Measurements from ENCODE around the gene TMEM53.
"Not testable (repeated sequence)": the region's sequence is repeated elsewhere in the genome, so short reads cannot be mapped to it uniquely, and the experiment has no call there.

Gene TMEM53

GRCh38 chr1:44674113-44675000 is at the start of gene TMEM53, which contains the start of gene ARMH1:
TMEM53 (minus strand) TSS chr1:44674481; CDS start chr1:44674391, 90 bp downstream.
ARMH1 (plus strand) TSS chr1:44674714; CDS start chr1:44689698, 14,984 bp downstream.
- peak; percentile 99 for DNase-seq

GRCh38 chr1:44723496-44724295 is 49.4 kb upstream of the TMEM53 start:
- no peak for DNase-seq

GRCh38 chr1:44723064-44723463 is 48.8 kb upstream of the TMEM53 start:
- DNase-seq = no peak

- DNase-seq = peak; percentile 92
Observed at GRCh38 chr1:44721485-44722361, 47.4 kb upstream of the TMEM53 start.

GRCh38 chr1:44720281-44720680 is 46.0 kb upstream of the TMEM53 start:
- DNase-seq = no peak

GRCh38 chr1:44719318-44719717 is 45.0 kb upstream of the TMEM53 start:
- DNase-seq = no peak

- DNase-seq = no peak
Observed at GRCh38 chr1:44718091-44718490, 43.8 kb upstream of the TMEM53 start.

- no peak for DNase-seq
Observed at GRCh38 chr1:44717653-44718052, 43.4 kb upstream of the TMEM53 start.

- no peak for DNase-seq
Observed at GRCh38 chr1:44717156-44717555, 42.9 kb upstream of the TMEM53 start.

GRCh38 chr1:44714944-44715571 is 40.8 kb upstream of the TMEM53 start:
- peak; percentile 65 for DNase-seq

- DNase-seq = no peak
Observed at GRCh38 chr1:44714532-44714931, 40.3 kb upstream of the TMEM53 start.

GRCh38 chr1:44713321-44713781 is 39.1 kb upstream of the TMEM53 start:
- no peak for DNase-seq

GRCh38 chr1:44707959-44708831 is 33.9 kb upstream of the TMEM53 start:
- peak; percentile 33 for DNase-seq

- peak; percentile 93 for DNase-seq
Observed at GRCh38 chr1:44707112-44707881, 33.0 kb upstream of the TMEM53 start.

- DNase-seq = no peak
Observed at GRCh38 chr1:44705938-44706337, 31.7 kb upstream of the TMEM53 start.

GRCh38 chr1:44705470-44705869 is 31.2 kb upstream of the TMEM53 start:
- DNase-seq = no peak

- DNase-seq = no peak
Observed at GRCh38 chr1:44701141-44701573, 26.9 kb upstream of the TMEM53 start.

GRCh38 chr1:44700573-44700972 is 26.3 kb upstream of the TMEM53 start:
- DNase-seq = no peak

GRCh38 chr1:44699375-44699774 is 25.1 kb upstream of the TMEM53 start:
- DNase-seq = not testable (repeated sequence)

GRCh38 chr1:44698138-44698537 is 23.9 kb upstream of the TMEM53 start:
- DNase-seq = no peak

All from fibroblast of skin of right quadriceps (primary cell).